SK-N-DZ (cell line): ENCODE results near the gene LLPH.

ENCODE experiments used
- DNase-seq: peaks from one replicate; pipeline ENCODE4 v3.0.0-alpha.2; 2015; ENCODE audit warnings: low spot score

LLPH gene

DNA sequence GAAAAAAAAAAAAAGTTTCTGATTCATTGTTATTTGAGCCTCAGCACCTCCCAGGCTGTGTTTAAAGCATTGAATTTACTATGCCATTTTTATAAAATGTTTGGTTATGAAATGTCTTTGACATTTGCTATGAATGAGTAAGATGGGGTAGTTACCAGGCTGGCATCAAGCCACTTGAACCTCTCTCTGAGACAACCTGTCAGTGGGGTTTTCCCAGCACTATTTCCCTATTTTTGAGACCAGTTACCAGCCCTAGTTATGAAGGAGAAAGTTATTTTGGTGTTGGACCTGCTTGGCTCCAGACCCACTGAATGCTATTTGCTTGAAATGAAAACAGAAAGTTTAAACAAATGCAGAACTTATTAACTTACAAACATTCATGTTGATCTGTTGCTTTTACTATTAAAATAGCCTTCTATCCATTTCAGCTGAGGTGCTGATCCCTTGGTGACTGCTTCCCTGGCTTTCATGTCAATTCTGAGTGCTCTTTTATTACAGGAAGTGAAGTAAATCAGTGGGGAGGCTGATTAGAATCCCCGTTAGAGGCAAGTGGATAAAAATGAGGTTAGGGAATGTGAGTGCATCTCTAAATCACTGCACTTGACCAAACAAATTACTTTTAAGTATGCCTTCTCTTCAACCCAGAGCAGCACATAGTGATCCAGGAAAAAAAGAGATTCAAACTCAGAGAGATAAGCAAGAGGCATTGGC, 37.8 kb downstream of the LLPH start:
- no peak for DNase-seq

DNA sequence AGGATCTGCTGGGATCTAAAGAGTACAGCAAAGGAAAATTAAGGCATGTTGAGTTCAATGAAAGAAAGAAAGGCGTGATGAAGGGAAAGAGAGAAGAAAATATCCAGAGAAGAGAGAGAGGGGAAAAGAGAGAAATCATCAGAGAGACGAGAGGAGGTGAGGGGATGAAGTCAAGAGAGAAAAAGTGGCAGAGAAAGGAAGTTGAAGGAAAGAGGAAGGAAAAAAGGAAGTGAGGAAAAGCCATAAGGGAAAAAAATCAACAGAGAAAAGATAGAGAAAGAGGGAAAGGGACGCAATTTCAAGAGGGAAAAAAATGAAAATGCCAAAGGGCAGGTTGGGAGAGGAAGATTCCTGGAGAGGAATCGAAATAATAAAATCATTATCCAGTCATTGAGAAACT, 40.4 kb downstream of the LLPH start:
- no peak for DNase-seq

- peak; percentile 35 for DNase-seq
These were observed 43.1 kb downstream of the LLPH start for GRCh38 chr12:66087365-66087943.

DNA sequence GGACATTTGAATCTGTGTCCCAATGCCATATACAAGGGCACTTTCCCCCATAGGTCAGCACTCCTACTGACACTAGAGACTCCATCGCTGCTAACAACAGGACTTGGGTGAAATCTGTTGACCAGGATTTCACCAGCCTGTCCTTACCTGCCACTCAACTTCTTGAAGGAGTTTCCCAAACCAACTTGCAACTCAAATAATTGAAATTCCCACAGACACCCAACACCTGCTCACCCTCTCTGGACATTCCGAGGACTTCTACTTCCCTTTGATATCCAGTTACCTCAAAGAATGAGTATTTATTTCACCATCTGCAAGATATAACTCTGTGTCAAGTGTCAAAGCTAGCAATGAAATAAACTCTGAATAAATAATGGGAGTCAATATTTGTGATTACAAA, 44.6 kb downstream of the LLPH start:
- DNase-seq = no peak

DNA sequence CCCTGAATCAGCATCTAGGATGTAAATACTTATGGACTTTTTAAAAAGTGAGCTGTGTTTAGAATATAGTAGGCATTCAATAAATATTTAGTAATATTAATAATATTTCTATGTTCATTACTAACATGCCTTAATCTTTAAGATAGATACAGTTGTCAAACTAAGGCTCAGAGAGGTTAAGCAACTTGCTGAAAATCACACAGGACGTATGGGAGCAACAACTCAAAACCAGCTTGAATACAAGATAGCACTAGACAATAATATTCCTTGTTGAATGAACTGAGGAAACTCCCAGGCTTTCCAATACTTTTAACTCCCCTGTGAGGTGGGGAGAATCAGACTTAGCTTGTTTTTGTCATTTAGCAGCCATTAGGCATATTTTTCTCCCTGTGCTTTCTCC, 45.3 kb downstream of the LLPH start:
- DNase-seq = no peak

DNA sequence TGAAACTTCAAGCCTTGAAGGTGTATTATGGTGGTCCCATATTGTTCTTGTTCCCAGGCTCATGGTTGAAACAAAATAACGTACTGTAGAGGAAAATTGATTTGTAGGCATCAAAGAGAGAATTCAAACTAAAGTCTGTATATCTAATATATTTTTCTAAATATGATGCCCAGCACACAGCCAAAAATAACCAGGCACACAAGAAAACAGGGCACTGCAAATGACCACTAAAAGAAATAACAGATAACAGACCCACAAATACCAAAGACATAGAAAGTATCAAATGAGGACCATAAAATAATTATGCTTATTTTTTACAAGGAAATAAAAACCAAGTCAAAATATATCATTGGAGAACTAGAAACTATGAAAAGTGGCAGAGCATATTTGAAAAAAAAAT, 46.8 kb downstream of the LLPH start:
- DNase-seq = no peak

- no peak for DNase-seq
These were observed 47.8 kb downstream of the LLPH start for GRCh38 chr12:66082744-66083143.

- no peak for DNase-seq
These were observed 49.8 kb downstream of the LLPH start for GRCh38 chr12:66080791-66081190.

DNA sequence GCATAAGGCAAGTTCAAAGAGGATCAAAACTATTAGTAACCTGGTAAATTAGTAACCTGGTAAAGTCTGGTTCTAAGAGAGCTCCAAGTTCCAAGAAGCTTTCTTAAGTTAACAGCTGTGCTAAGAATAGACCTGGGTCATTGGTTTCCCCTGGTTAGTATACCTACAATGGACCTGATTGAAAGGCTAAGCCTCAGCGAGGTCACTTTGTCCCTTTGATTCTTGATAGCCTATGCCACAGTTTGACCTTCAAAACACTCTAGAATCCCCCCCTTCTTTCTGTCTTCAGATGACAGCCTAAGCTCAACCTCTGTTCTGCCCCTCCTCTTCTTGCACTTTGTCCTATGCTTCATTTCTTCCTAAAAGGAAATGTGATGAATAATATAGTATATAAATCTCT, 53.0 kb downstream of the LLPH start:
- DNase-seq = no peak

- DNase-seq = no peak
These were observed 56.0 kb downstream of the LLPH start for GRCh38 chr12:66074561-66074960.

GRCh38 chr12:66072566-66072965, 58.0 kb downstream of the LLPH start:
- no peak for DNase-seq

DNA sequence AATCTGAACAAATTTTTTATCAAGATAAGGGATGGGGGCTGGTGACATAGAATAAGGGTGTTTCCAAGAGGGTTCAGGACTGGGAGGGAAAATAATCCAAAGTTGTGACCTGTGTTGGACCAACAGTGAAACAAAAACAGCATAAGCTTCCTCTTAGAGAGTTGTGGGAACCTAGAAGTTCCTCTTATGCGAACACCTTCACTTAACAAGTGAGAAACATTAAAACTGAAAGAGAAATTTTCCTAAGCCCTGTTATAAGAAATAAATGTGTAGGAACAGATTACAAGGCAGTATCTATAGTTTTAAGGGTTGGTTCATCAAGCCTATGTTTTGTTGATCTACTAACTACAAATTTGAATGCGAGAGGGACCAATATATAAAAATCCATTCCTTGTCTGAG, 58.4 kb downstream of the LLPH start:
- no peak for DNase-seq

DNA sequence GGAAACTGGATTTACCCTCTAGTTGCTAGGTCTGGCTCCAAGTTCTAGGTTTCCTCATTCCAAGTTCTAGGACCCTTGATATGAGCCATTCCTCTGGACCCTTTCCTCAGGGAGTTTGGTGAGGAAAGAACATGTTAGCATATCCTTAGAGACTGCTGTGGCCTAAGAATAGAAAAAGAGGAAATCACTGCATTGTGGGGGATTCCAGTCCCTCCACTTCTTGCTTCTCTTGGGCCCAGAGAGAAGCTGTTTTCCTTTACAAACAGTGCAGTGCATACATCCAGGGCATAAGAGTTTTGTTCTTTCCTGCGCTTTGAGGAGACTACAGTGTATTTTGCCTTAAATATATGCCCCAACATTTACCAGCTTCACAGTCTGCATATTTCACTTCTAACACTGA, 59.0 kb downstream of the LLPH start:
- DNase-seq = no peak

GRCh38 chr12:66070378-66071120, 60.0 kb downstream of the LLPH start:
- DNase-seq = no peak

GRCh38 chr12:66066929-66067523, 63.5 kb downstream of the LLPH start:
- no peak for DNase-seq
